K562 (cell line): ENCODE measurements around the gene VTCN1. TPM values are rescaled to one million over a fixed set of nuclear protein-coding genes. Genes with fewer than 3 reads are reported as not detected.
"Not testable (repeated sequence)": the region's sequence is repeated elsewhere in the genome, so short reads cannot be mapped to it uniquely, and the experiment has no call there.

Experiments used
- ATAC-seq: fragments of 200-7000 bp; cut with Tn5 transposase; 3 replicates; pipeline ENCODE4 v1.9.1; 2020; ENCODE audit warnings: moderate library complexity
- BruUV-seq: library from RNA; stranded (reverse); fragments of 400-500 nt; replicated peaks from 2 replicates; lab custom pipeline; 2021; lab: Mats Ljungman, UMichigan
- CTCF ChIA-PET: fragments of 300-600 bp; formaldehyde crosslinking; extraction: SDS; loops from one replicate; lab custom pipeline; 2021; ENCODE audit warnings: low intra/inter-chr PET ratio; lab: Yijun Ruan, JAX
- POLR2A ChIA-PET: fragments of 300-600, 350-650 bp; sonication (Branson Sonifier 250); formaldehyde crosslinking; extraction: SDS; loops from one replicate; lab custom pipeline; 2021; ENCODE audit warnings: antibody characterized with exemption, inconsistent platforms; lab: Yijun Ruan, JAX
- DNase-seq, 4 experiments: peaks; one replicate each; pipeline versions ENCODE4 v3.0.0 to v3.0.0-alpha.2; 2011 to 2018; ENCODE audit warnings: low spot score in 3 of 4, mixed read lengths in 3 of 4; ENCODE audit errors: extremely low read depth in 1 of 4
- FAIRE-seq: peaks from 2 replicates; lab custom pipeline; 2011; peaks lifted over from hg19 to GRCh38; lab: Jason Lieb, UNC
- H2AFZ ChIP-seq: 2 replicates; pipeline ENCODE4 v1.6.0; 2011; ENCODE audit warnings: low read depth, low read length, control low read depth, inconsistent platforms
- H3K27ac ChIP-seq: fragments of 200-600 bp; 3 replicates; pipeline ENCODE4 v1.8.0; 2011; ENCODE audit warnings: low read depth, mild to moderate bottlenecking, control low read depth, inconsistent platforms, low read length, moderate library complexity, mixed read lengths; ENCODE audit errors: extremely low read depth
- H3K27me3 ChIP-seq, 2 experiments: fragments of 300-600 bp in 1 of 2; 2 replicates in 1 of 2; 3 replicates in 1 of 2; pipeline versions ENCODE4 v1.6.0 to v1.8.0; 2011; ENCODE audit warnings: inconsistent platforms in 2 of 2, low read length in 2 of 2, mild to moderate bottlenecking in 1 of 2, mixed read lengths in 1 of 2, moderate library complexity in 1 of 2; ENCODE audit not compliant: control insufficient read depth in 2 of 2, insufficient read depth in 2 of 2
- H3K36me3 ChIP-seq: fragments of 300-600 bp; 3 replicates; pipeline ENCODE4 v1.8.0; 2011; ENCODE audit warnings: mild to moderate bottlenecking, low read length, inconsistent platforms; ENCODE audit not compliant: control insufficient read depth, insufficient read depth
- H3K4me1 ChIP-seq, 2 experiments: fragments of 200-600 bp in 1 of 2; replicated peaks in 1 of 2; 2 replicates in 1 of 2; 3 replicates in 1 of 2; pipeline versions ENCODE4 v1.5.1 to v1.8.0; 2011; ENCODE audit warnings: inconsistent platforms in 2 of 2, low read length in 2 of 2, mild to moderate bottlenecking in 1 of 2, mixed read lengths in 1 of 2, moderate library complexity in 1 of 2; ENCODE audit not compliant: control insufficient read depth in 2 of 2, insufficient read depth in 2 of 2
- H3K4me2 ChIP-seq: 2 replicates; pipeline ENCODE4 v1.6.1; 2011; ENCODE audit warnings: low read length, control low read depth, inconsistent platforms, mixed read lengths; ENCODE audit not compliant: insufficient read depth
- H3K4me3 ChIP-seq: fragments of 200-600 bp; sonication (generic), shearing (Covaris generic); 2 replicates; pipeline ENCODE4 v1.5.1; 2016; ENCODE audit warnings: control low read depth, inconsistent platforms
- H3K79me2 ChIP-seq: fragments of 200-600 bp; 3 replicates; pipeline ENCODE4 v1.8.0; 2011; ENCODE audit warnings: low read length, inconsistent platforms; ENCODE audit not compliant: control insufficient read depth, insufficient read depth
- H3K9ac ChIP-seq, 2 experiments: 2 replicates each; pipeline versions ENCODE4 v1.6.0 to v1.6.1; 2011; ENCODE audit warnings: low read depth in 2 of 2, low read length in 2 of 2, control low read depth in 1 of 2, inconsistent platforms in 1 of 2, mild to moderate bottlenecking in 1 of 2, mixed read lengths in 1 of 2; ENCODE audit not compliant: insufficient read depth in 1 of 2
- H3K9me1 ChIP-seq: one replicate; pipeline ENCODE4 v1.6.0; 2011; ENCODE audit warnings: inconsistent platforms, mild to moderate bottlenecking, low read length, moderate library complexity; ENCODE audit not compliant: control insufficient read depth, insufficient read depth
- H3K9me3 ChIP-seq: replicated peaks from 2 replicates; pipeline ENCODE4 v1.5.1; 2011; ENCODE audit warnings: low read depth, low read length, inconsistent platforms; ENCODE audit not compliant: control insufficient read depth, insufficient read depth
- H4K20me1 ChIP-seq: replicated peaks from 2 replicates; pipeline ENCODE4 v1.6.1; 2011; ENCODE audit warnings: low read length, inconsistent platforms, mixed read lengths; ENCODE audit not compliant: control insufficient read depth, insufficient read depth
- ZFP36 ChIP-seq: fragments of 150-350 bp; IDR thresholded peaks from 2 replicates; pipeline ENCODE4 v1.6.1; 2018; ENCODE audit warnings: low read length, low read depth; ENCODE audit not compliant: partially characterized antibody
- ZNF318 ChIP-seq, 2 experiments: fragments of 450-650 bp; IDR thresholded peaks; 2 replicates each; pipeline ENCODE4 v1.6.1; 2016; ENCODE audit warnings: mild to moderate bottlenecking in 2 of 2, borderline replicate concordance in 1 of 2, low read depth in 1 of 2, moderate library complexity in 1 of 2
- WGBS: fragments of 100-300 bp; shearing (Covaris generic); methylation state at CpG from one replicate; pipeline ENCODE4 v1.1.6; 2016; ENCODE audit warnings: low coverage, mixed read lengths; ENCODE audit not compliant: insufficient coverage; ENCODE audit errors: missing lambda C conversion rate; 5-methylcytosine and 5-hydroxymethylcytosine counted together
- in situ Hi-C: fragments of 300-500 bp; cut with MboI; formaldehyde crosslinking; loops from 4 replicates; pipeline ENCODE4 v1.15.0; 2018; ENCODE audit warnings: inconsistent platforms, mixed read lengths
- intact Hi-C: fragments of 100-400 bp; cut with micrococcal nuclease; formaldehyde crosslinking; loops from 2 replicates; pipeline ENCODE4 v1.14.2; 2022
- polyA plus RNA-seq, 8 experiments: library from polyadenylated mRNA; depleted of rRNA in 4 of 8; stranded (reverse) in 5 of 8; unstranded in 3 of 8; fragments of >200 nt; fragmentation: Nextera tagmentation in 2 of 8; fragmentation: Illumina TruSeq in 1 of 8; extraction: Ambion mirVana in 2 of 8; extraction: Trizol in 1 of 8; gene quantifications; 2 replicates each; pipeline versions ENCODE4 v1.2.1 to v1.2.3, GENCODE V29; 2011 to 2014; ENCODE audit warnings: inconsistent platforms in 1 of 8, missing spikeins in 1 of 8
- total RNA-seq, 7 experiments: library from RNA; depleted of rRNA in 6 of 7; stranded (reverse); fragments of >200 nt in 6 of 7; fragmentation: Illumina TruSeq in 2 of 7; extraction: Trizol in 2 of 7; gene quantifications; 2 replicates each; pipeline versions ENCODE4 v1.2.1 to v1.2.3, GENCODE V29; 2011 to 2021; ENCODE audit warnings: low replicate concordance in 1 of 7

Gene VTCN1
- total and polyA plus RNA-seq, 9 of the 15 experiments (the other 6 are each of a cell fraction or from before 2014, with no cell fraction given), result not detected

GRCh38 chr1:117258791-117259190, 48.1 kb upstream of the VTCN1 start:
- Histone ChIP-seq H3K79me2 (no peaks in the 10 kb centered on the region), H3K4me1 (no peaks in the 10 kb centered on the region), H3K4me3 (no peak overlapping the region), H3K9me3 (no peaks in the 10 kb centered on the region), H3K27ac (no peak overlapping the region), H3K9me1 (no peaks in the 10 kb centered on the region), H3K9ac (no peak overlapping the region), H3K36me3 (no peaks in the 10 kb centered on the region), H2AFZ (no peak overlapping the region), H4K20me1 (no peaks in the 10 kb centered on the region), H3K27me3 (peaks cover 7 to 10% of the 10 kb centered on the region in 2 experiments; a peak in 3 of 5 replicates), H3K4me2 (no peak overlapping the region)
- in situ Hi-C loops (no loop called here), intact Hi-C loops (no loop called here)
- no peak for ATAC-seq
- no peak for TF ChIP-seq ZNF318 (IDR thresholded peaks at IDR 0.05; ENCODE audit: borderline replicate concordance in 1 of 2, low read depth in 1 of 2)
- TF ChIP-seq ZFP36, result peak; percentile 53
- FAIRE-seq, result no peak
- no TSS peak for BruUV-seq
- WGBS, result 3% methylated on average over 3 of the region's 3 CpGs
- no peak for DNase-seq
- CTCF ChIA-PET, result no interaction called here
- POLR2A ChIA-PET, result no interaction called here

- H3K4me2 ChIP-seq, H3K9ac ChIP-seq, FAIRE-seq, DNase-seq, CTCF ChIA-PET, in situ Hi-C loops, intact Hi-C loops, H3K79me2 ChIP-seq, H3K27ac ChIP-seq, ATAC-seq, H3K9me1 ChIP-seq, POLR2A ChIA-PET, BruUV-seq, H3K27me3 ChIP-seq, H3K9me3 ChIP-seq, H3K36me3 ChIP-seq, H4K20me1 ChIP-seq, H3K4me1 ChIP-seq, H3K4me3 ChIP-seq, H2AFZ ChIP-seq: not testable (repeated sequence)
These were observed 47.3 kb upstream of the VTCN1 start for GRCh38 chr1:117258075-117258474.
